AG08395 (cell line): ENCODE data around the gene CCDC116.
"Not testable (repeated sequence)": the region's sequence is repeated elsewhere in the genome, so short reads cannot be mapped to it uniquely, and the experiment has no call there.

ENCODE experiments used
- DNase-seq: peaks from one replicate; pipeline ENCODE4 v3.0.0; 2012; ENCODE audit warnings: mixed read lengths, low spot score

The CCDC116 gene

GRCh38 chr22:21609556-21610157 is 22.9 kb upstream of the CCDC116 start:
- not testable (repeated sequence) for DNase-seq

DNA sequence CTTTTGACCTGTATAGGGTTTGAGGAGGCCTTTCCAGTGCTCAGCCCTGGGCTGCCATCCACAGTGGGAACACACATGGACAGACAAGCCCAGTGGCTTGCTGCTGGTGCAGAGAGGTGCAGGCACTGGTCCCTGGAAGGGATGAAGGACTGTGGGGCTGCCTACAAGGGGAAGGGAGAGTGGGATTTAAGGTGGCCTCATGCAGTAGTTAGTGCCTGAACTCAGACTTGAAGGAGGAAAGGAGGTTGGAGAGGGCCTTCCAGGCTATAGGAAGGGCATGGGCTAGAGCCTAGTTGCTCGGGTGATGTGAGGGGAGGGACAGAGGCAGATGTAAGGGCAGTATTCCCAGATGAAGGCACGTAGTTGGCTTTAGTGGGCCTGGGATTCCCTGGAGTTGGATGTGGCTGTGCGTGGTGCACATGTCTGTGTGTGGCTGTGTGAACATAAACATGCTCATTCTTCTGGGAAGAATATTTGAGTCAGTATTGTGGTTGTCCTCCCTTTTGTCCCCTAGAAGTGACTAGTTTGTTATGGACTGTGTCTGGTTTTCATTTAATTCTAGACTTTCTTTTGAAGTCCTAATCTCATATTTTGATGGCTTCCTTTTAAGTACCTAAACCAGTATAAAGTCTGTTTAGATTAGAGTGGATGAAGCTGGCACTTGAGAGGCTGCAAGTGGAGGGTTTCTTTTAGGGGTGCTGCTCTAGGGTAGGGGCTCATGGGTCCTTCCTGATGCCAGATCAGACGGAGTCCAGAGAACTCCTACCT is 21.2 kb upstream of the CCDC116 start:
- DNase-seq: no peak

DNA sequence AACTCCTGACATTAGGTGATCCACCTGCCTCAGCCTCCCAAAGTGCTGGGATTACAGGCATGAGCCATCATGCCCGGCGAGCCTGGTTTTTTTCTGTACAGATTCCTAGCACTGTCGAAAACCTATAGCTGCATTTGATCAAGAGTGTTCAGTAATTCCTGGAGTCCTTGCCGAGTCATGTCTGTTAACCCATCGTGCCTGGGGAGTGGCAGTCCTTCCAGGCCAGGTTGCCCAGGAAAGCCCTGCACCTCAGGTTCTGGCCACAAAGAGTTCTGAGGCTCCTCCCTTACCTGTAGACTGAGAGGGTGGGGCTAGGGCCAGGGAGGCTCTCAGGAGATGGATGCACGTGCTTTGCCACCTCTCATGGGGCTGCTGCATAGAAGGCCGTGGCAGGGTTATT is 19.7 kb upstream of the CCDC116 start:
- DNase-seq: no peak

DNA sequence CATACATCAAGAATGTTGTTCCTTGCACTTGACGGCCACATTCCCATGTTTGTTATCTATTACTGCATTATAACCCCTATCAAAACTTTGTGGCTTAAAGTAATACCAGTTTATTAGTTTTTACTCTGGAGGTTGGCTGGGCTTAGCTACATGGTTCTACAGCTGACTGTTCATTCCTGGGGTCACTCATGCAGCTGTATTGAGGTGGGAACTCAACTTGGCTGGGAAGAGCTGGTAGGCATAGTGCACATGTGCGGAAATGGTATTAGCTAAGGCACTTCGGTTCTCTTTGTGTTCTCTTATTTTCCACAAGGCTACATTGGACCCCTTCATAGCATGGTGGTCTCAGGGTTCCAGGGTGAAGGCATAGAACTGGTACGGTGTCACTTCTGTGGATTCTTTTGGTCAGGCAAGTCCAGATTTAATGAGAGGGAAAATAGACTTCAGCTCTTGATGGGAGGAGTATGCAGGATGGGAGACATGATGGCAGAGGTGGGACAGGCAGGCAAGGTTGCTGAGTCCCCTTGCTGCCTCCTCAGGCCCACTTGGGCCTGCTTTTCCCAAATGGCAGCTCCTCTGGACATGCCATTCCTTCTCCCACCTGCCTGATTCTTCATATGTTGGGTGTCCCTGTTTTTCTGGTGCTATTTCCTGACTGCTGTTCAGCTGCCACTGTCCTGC is 18.9 kb upstream of the CCDC116 start:
- DNase-seq: no peak

- DNase-seq: no peak
Measured at GRCh38 chr22:21615731-21616130, 16.8 kb upstream of the CCDC116 start.

DNA sequence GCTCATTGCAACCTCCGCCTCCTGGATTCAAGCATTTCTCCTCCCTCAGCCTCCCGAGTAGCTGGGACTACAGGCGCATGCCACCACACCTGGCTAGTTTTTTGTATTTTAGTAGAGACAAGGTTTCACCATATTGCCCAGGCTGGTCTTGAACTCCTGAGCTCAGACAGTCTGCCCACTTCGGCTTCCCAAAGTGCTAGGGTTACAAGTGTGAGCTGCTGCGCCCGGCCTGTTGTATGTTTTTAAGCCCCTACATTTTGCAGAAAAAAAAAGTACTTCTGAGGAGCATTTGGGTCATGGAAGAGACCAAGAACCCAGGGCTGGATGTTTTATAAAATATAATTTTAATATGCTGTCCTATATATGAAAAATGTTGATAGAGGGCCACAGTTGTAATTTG is 15.2 kb upstream of the CCDC116 start:
- DNase-seq: not testable (repeated sequence)

GRCh38 chr22:21621025-21621424 is 11.5 kb upstream of the CCDC116 start:
- no peak for DNase-seq

- DNase-seq: no peak
Measured at GRCh38 chr22:21622011-21622918, 10.3 kb upstream of the CCDC116 start.

GRCh38 chr22:21622919-21623647 is 9.5 kb upstream of the CCDC116 start:
- no peak for DNase-seq

GRCh38 chr22:21623648-21623970 is 9.0 kb upstream of the CCDC116 start:
- DNase-seq: no peak

GRCh38 chr22:21624120-21624879 is 8.3 kb upstream of the CCDC116 start:
- DNase-seq: no peak

DNA sequence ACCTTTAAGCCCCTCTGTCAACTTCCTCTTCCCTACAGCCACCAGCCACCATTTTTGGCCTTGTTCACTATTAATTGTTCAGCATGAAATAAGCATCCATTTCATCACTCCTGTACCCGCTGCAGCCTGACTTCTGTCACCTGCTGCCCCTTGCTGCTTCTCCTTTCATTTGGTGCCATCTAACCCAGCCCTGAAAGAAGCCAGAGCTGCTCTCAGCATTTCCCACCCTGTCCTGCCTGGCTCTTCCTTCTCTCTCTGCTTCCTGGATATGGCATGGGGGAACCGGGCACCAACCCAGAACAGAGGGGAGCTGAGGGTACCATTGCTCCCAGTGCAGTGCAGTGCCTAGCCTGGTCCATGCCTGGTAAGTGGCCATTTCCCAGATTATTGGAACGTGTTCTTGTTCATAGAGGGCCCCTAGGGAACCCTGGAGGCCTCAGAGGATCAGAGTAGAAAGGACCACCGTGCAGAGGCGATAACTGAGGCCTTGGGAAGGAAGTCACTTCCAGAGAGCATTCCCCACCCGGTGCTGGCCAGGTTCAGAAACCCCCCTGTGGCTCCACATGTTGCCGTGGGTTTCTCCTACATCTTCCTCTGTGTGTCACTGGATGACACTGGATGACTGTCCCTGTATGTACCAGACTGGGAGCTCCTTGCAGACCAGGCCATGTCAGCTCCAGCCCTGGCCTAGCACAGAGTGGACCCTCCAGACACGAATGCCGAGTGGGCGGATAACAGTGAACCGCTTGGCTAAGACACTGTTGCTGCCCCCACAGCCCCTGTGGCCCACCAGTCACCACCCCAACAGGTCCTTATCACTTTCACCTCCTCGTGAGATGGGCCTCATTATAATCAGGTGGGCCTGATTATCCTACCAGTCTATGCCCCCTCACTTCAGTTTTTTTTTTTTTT is 7.4 kb upstream of the CCDC116 start:
- DNase-seq: no peak

GRCh38 chr22:21626073-21626734 is 6.4 kb upstream of the CCDC116 start:
- DNase-seq: no peak

GRCh38 chr22:21626735-21627469 is 5.7 kb upstream of the CCDC116 start:
- no peak for DNase-seq

DNA sequence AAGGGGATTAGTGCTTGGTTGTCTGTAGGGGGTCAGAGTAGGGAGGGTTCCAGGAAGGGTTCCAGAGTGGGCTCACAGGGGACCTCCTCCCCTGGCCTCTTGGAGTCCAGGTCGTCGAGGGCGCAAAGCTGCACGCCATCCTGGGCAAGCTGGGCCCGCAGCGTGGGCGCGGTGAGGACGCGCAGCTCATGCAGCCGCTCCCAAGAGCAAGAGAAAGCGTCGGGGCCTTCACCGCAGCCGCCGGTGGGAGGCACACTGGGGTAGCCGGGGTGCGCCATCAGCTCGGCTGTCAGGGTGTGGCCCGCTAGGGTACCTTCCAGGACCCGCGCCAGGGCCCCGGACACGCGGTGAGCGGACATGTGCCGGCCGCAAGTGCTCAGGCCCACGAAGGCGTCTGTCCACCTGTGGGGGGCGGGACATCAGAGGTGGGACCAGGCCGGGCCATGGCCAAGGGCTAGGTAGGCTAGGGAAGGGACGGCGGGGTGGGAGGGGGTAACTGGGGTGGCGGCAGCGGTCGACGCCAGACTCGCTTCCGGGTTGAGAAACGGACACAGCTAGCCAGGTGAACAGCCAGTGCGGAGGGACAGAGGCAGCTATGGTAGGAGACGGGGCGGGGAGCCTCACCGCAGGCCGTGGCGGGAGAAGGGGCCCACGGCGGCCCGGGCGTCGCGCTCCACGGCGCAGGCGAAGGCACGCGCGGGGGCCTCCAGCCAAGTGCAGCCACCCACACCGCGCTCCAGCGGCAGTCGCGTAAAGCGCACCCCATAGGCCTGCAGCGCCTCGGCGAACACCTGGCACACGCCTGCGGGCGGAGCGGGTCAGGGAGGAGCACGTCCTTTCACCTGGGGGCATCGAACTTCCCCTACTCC is 3.9 kb upstream of the CCDC116 start:
- DNase-seq: no peak

DNA sequence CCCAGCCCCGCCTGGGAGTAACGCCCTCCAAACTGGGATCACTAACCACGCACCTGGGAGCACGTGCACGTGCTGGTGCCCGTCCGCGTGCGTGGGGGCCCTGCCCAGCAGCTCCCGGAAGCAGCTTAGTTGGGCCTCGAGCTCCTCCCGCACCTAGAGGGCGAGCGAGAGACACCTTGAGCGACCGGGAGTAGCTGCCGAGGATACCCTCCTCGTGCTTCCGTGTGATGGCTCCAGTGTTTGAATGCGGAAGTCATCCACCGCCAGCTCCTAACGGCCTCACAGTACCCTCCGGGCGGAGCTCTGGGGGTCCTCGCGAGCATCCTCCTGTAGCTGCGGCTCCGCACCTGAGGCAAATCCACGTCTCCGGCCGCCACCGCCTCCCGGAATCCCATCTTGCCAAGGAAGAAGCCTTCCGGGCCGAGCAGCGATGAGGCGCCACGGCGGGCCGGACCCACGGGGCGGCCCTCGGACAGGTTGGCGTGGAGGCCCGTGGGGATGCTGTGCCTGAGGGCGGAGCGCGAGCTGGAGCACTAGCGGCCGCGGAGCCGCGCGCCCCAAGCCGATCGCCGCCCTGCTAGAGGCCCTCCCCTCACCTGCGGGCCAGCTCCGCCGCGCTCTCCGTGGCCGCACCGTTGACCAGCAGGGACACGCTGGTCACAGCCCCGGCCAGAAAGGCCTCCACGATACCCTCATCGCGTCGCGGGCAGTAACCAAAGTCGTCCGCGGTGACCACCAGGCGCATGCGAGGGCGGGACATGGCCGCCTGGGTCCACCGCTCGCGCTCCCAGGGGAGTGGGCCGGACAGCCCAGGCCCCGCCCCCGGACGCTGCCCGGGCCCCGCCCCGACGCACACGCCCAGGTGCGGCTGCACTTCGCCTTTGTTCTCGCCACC is 3.1 kb upstream of the CCDC116 start, which contains the start of gene YDJC:
YDJC (minus strand) TSS at position 768 of the 895 bp plus-strand sequence; CDS start at position 760, 8 bp downstream.
- peak; percentile 95 for DNase-seq
